HG02973 (cell line): ENCODE measurements around the gene SHISA6.

Experiments
- ATAC-seq: cut with Tn5 transposase; IDR thresholded peaks from one replicate; pipeline ENCODE4 v1.9.1; 2021; ENCODE audit warnings: moderate library complexity; ENCODE audit not compliant: unreplicated experiment

Gene SHISA6

GRCh38 chr17:11240841-11241610, at the start of gene SHISA6:
SHISA6 (plus strand) TSS chr17:11241213.
- ATAC-seq = no peak

GRCh38 chr17:11195801-11196200, 45.2 kb upstream of the SHISA6 start:
- ATAC-seq = no peak

DNA sequence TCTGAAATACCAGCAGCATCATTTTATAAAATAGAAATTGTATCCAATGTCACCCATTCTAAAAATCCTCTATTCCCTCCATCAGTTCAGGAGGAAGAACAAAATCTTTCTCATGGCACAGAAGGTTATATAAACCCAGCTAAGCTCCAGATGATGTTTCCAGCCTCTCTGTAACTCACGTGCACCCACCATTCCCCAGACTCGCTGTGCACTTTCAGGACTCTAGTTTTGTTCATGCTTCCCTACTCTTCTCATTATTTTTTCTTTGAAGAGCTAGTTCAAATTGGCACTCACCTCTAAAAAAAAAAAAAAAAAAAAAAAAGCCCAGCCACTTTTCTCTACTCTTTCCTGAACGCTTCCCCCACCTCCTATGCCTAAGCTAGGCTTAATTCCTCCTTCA, 36.0 kb upstream of the SHISA6 start:
- ATAC-seq = no peak

GRCh38 chr17:11205659-11206058, 35.4 kb upstream of the SHISA6 start:
- no peak for ATAC-seq

DNA sequence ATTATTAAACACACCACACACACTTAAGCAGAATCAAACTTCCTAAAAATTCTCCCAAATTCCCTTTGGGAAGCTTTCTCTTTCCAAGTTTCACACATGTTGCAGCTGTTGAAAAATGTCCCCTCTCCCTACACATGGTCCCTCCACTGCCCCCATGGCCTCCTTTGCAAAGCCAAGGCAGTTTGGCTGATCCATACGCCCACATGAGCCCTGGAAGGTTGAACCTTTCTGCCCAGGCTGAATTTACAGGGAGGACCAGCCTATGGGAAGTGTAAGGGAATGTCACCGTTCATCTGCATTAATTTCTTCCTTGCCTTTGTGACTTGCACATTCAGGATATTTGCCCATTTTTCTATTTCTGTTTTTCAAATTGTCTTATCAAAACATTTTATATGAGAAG, 31.1 kb upstream of the SHISA6 start:
- no peak for ATAC-seq

DNA sequence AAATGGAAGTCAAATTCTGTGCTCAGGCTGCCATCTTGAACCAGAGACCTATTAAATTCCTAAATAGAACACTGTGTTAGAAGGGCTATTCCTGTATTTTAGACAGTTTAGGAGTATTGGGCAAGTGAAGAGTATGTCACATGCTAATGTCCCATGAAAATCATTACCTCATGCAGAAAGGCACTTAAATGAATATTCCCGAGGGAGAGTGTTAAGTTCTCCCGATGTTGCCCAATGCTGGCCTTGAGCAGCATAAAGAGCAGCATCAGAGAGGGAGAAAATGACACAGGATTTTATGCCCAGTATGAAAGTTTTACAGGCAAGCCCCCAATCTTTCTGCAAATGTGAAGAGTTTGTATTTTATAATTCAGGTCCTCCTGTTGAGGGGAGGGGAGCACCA, 28.2 kb upstream of the SHISA6 start:
- no peak for ATAC-seq

DNA sequence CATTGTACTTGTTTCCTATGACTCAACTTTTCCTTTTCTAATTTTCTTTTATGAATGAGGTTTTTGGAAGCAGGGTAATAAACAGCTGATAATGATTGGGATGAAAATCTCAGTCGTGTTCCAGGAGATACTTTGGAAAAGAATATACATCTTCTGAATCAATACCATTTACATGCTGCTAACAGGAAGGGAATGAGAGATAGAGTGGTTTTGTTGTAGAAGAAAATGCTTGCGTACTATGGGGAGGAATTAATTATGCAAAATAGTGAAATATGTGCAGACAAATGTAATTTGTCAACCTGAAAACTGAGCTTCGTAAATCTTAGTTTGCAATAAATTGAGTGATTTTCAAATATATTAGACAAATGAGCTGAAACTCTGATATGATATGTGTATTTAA, 24.0 kb upstream of the SHISA6 start:
- ATAC-seq = no peak

DNA sequence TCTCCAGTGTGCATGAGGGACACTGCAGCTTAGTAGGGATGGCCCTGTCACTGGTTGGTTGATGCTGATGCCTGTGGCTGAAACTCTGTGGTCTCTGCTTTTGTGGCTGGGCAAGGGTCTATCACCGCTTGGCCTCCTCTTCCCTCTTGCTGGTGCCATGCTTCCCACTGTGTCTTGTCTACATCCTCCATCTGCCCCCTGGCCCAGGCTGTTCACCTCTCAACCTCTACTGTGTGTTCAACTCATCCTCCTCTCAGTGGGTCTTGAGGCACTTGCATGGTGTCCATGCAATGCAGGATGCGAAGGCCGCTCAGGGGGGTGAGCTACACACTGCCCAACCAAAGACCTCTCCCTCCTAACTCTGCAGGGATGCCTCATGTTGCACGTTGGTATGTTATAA, 19.8 kb upstream of the SHISA6 start:
- no peak for ATAC-seq

- no peak for ATAC-seq
Observed at GRCh38 chr17:11221721-11222120, 19.3 kb upstream of the SHISA6 start.

- ATAC-seq = no peak
Observed at GRCh38 chr17:11238705-11239104, 2.3 kb upstream of the SHISA6 start.

GRCh38 chr17:11239379-11239970, 1.5 kb upstream of the SHISA6 start:
- no peak for ATAC-seq

DNA sequence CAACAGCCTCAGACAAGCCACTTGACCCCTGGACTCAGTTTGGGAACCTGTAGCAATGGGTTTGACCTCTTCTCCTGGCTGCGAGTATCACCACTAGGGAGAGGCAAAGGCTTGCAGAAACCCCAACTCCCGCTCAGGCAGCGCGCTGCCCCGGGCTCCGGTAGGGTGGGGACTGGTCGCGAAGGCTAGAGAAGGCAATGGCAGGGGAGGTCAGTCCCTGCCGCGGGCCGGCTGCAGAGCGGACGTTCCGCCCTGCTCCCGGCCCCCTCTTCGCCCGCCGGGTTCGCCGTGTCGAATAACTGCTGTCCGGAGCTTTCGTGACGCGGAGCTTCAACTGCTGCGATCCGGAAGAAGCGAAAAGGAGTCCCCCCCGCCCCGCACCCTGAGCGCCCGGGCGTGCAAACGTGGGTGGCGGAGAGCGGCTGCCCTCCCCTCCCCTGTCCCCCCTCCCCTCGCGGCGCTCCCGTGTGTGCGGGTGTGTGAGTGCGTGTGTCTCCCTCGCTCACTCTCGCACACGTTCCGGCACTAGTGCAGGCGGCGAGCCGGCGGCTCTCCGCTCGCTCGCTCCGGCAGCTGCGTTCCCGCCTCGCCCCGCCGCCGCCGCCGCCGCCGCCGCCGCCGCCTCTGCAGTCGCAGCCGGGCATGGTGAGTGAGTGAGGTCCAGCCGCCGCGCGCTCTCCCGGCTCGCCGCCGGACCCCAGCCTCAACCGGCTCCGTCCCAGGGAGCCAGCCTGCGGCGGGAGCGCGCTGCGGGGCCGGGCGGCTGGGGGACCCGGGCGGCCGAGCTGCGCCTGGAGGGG, 772 bp upstream of the SHISA6 start:
- no peak for ATAC-seq

- ATAC-seq = no peak
Observed at GRCh38 chr17:11241611-11242226, 706 bp downstream of the SHISA6 start.

DNA sequence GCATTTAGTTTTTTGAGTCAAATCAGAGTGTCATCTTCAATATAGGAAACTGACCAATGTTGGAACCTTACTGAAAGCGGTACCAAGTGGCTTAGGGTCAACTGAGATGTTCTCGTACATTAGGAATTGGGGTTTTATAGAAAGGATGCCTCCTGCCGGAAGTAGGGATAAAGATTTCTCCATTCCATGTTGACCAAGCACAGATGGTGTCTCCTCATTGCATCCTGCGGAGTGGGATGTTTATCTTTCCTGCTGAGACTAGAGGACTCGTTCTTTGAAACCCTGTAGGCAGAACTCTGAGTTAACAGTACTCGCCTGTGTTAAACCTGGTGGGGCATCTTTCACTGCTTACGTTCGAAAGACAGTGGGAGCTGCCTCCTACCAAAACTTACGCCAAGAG, 1.4 kb downstream of the SHISA6 start:
- no peak for ATAC-seq

DNA sequence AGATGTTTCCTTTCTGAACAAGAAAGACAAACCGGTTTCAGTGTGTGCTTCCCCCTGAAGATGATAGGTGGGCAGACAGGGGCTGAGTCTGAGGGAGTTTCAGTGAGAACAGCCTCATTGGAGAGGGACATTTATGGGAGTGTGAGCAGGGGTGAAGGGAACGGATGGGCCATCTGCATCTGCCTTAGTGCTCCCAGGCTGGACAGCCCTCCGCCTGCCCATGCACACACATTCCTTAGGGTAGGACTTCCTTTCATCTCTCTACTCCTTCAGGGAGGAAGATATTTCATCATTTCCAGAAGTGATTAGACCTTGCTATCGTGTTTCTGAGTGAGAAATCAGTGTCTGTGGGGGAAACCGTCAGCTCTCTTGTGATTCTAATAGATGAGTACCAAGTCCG, 3.8 kb downstream of the SHISA6 start:
- no peak for ATAC-seq

DNA sequence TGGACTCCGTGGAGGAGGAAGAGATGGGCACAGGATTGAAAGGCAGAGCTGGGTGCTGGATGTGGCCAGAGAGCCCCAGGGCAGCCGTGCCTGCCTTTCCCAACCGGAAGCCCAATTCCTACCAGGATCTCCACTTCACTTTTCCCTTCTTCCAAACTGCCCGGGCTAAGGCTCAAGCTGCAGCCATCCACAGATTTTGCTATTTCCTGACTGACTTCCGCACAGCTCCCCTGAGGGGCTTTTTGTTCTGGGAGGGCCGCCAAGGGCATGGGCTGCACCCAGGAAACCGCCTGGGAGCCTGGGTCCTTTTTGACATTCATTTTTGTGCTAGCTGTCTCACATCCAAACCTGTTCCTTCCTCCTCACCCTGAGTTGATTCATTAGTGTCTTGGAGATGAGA, 4.2 kb downstream of the SHISA6 start:
- no peak for ATAC-seq

DNA sequence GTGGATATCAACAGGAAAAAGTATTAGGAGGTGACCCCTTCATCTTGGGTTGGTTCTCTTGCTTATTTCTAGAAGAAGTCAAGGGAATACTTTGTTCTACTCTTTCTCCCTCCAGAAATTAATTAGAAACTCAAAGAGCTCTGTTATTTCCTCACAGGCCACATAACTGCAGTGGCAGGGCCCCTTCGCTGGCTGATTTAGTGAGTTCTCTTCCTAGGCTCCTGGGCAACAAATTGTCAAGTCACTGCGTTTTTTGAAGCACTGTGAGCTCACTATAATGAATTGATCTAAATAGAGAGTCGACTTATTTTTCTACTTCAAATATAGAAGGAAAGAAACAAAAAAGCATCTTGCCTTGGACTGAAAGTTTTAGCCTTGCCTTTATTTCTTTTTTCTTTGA, 4.8 kb downstream of the SHISA6 start:
- ATAC-seq = no peak

- ATAC-seq = no peak
Observed at GRCh38 chr17:11250161-11250560, 9.1 kb downstream of the SHISA6 start.

GRCh38 chr17:11251561-11252107, 10.6 kb downstream of the SHISA6 start:
- ATAC-seq = no peak

- ATAC-seq = no peak
Observed at GRCh38 chr17:11252146-11252545, 11.1 kb downstream of the SHISA6 start.

DNA sequence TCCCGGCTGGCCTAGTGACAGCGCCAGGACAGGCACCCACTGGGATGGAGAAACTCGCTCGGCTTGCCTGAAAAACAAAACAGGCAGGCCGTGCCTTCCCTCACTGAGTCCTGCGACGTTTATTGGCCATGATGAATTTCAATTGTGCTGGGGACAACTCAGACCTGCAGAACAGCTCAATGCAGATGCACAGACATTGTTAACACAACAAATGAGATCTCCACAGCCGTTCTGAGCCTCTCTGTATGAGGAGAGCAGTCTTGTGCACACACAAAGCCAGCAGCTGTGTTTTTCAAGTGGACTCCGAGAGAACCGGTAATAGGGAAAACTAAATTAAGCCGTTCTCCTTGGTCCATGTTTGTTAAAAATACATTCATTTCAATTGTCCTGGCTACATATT, 15.9 kb downstream of the SHISA6 start:
- ATAC-seq = no peak
